NCI-H2227 (cell line): ENCODE data around the gene MAP2K4.
"Not testable (repeated sequence)": the region's sequence is repeated elsewhere in the genome, so short reads cannot be mapped to it uniquely, and the experiment has no call there.

Experiments used
- DNase-seq: peaks from one replicate; lab custom pipeline; 2025; ENCODE audit not compliant: unreplicated experiment; lab: John Stamatoyannopoulos, UW

Gene MAP2K4

GRCh38 chr17:12136243-12136642 is 115.6 kb downstream of the MAP2K4 start:
- DNase-seq: no peak

DNA sequence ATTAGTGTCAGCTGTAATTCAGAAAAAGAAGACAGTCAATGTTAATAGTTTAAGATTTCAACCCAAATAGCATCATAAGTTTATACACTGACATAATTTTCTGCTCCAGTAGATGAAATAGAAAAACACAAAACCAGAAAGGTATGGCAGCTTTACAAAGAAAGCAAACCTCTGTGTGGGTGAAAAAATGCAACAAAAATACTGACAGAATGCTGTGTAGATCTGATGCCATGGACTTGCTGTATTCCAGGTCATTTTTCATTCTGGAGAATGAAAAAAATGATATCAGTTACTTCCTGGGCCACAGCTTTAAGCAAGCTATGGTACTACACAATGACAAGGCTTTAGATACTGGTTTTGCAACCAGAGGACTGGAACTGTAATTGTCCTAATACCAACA is 116.0 kb downstream of the MAP2K4 start:
- DNase-seq: no peak

DNA sequence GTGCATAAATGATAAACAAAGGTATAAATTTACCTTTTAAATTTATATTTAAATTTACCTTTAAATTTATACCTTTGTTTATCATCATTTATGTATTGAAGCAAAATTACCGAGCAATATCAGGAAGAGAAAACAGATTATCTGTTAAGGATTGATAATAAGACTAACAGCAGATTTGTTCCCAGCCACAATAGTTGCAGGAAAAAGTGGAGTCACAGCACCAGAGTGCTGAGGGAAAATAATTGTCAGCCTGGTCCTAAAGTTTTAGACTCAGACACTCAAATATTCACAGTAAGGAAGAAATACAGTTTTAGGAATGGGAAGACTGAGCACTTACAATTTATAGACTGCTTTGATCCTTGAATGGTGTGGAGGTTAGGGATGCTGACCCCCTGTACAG is 117.2 kb downstream of the MAP2K4 start:
- DNase-seq: no peak

GRCh38 chr17:12140685-12141084 is 120.0 kb downstream of the MAP2K4 start:
- DNase-seq: no peak

DNA sequence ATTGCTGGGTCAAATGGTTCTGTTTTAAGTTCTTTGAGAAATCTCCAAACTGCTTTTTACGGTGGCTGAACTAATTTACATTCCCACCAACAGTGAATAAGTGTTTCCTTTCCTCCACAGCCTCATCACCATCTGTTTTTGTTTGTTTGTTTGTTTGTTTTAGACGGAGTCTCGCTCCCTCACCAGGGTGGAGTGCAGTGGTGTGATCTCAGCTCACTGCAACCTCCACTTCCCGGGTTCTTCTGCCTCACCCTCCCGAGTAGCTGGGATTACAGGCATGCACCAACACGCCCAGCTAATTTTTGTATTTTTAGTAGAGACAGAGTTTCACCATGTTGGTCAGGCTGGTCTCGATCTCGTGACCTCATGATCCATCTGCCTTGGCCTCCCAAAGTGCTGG is 141.5 kb downstream of the MAP2K4 start:
- not testable (repeated sequence) for DNase-seq

DNA sequence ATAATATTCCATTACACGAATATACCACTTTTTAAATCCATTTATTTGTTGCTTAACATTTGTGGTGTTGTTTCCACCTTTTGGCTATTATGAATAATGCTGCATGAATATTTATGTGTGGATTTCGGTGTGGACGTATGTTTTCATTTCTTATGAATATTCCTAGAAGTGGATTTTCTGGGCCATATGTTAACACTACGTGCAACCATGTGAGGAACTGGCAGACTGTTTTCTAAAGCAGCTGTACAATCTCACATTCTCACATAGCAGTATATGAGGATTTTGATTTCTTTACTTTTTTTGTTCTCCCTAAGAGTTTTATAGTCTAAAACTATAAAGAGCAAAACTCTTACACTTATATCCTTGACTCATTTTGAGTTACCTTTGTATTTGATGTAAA is 143.4 kb downstream of the MAP2K4 start:
- no peak for DNase-seq

DNA sequence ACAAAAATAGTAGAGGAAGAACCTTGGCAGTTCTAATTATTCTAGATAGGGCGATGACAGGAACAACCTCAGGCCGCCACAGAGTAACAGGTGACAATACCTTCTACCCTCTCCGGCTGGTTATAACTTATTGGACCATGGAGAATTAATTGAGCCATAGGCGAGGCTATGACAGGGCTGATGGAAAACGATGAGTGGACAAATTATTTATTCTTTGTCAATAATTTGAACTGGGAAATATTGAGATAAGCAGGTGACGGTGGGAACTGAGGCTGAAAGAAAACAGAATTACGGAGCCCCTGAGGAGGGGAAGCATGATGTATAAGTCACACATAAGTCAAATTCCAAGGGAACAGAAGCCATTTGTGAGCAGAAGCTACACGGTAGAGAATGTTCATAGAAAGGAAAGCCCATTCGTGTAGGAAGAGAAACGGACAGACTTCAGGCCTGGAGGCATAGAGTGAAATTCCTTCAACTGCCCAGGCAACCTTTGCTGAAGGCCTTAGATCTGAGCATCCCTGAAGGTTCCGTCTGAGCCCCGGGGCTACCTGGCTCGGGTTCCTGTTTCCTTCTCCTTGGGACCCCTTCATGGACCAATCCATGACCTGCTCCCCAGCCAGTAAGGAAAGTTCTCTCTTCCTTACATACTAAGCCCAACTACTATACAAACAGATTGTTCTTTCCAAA is 158.1 kb downstream of the MAP2K4 start:
- DNase-seq: no peak

GRCh38 chr17:12180644-12181261 is 160.1 kb downstream of the MAP2K4 start:
- DNase-seq: peak; percentile 13

DNA sequence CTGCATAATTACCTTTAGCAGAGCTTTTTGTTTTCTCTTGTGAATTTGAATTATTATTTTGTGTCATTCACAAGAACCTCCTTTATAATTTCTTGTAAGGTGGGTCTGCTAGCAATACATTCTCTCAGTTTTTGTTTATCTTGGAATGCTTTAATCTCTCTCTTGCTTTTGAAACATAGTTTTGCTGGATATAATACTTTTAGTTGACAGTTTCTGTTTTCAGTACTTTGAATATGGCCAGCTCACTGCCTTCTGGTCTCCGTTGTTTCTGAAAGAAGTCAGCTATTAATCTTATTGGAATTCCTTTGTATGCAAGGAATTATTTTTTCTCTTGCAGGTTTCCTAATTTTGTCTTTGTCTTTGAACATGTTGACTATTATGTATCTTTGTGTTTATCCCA is 167.0 kb downstream of the MAP2K4 start:
- no peak for DNase-seq

DNA sequence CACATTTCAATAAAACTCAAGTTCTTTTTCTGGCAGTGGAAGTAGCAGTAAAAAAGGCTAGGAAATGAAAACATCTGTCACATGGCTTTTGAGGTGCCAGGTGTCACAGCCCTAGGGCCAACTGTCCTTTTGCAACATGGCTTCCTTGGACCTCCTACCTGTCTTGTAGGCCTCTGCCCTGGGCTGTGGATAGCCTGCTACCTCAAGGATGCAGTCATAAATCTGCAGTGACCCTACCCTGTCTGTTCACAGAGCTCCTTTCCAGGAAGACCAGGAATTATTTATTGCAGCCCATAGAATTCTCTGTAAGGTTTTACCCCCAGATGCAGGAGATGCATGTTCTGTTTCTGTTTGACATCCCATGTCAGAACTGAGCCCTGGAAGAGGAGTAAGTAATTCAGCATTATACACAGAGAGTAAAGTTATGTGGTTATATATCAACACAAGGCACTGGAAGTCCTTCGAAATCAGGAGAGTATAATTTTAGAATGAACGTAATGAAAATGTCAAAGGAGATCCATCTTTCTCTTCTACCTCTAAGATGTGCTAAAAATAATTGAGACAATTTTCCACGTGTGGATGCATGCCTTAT is 172.6 kb downstream of the MAP2K4 start:
- no peak for DNase-seq
